Brain microvascular endothelial cell (primary cell): ENCODE data around the gene NUDT4.
"Not testable (repeated sequence)": the region's sequence is repeated elsewhere in the genome, so short reads cannot be mapped to it uniquely, and the experiment has no call there.

Experiments used
- DNase-seq: peaks from one replicate; pipeline ENCODE4 v3.0.0-alpha.2; 2020
- H3K27ac ChIP-seq: fragments of 250-450 bp; sonication (Bioruptor Pico); 2 replicates; pipeline ENCODE4 v1.5.1; 2020; ENCODE audit warnings: mild to moderate bottlenecking, moderate library complexity
- H3K27me3 ChIP-seq: fragments of 250-450 bp; sonication (Bioruptor Pico); replicated peaks from 2 replicates; pipeline ENCODE4 v1.5.1; 2020; ENCODE audit warnings: mild to moderate bottlenecking
- H3K36me3 ChIP-seq: fragments of 250-450 bp; sonication (Bioruptor Pico); replicated peaks from 2 replicates; pipeline ENCODE4 v1.5.1; 2020; ENCODE audit warnings: mild to moderate bottlenecking
- H3K4me3 ChIP-seq: 2 replicates; pipeline ENCODE4 v1.5.1; 2011; ENCODE audit warnings: low read depth, mild to moderate bottlenecking, control low read depth, low read length, moderate library complexity
- CTCF ChIP-seq: IDR thresholded peaks from 2 replicates; pipeline ENCODE4 v1.5.1; 2011; ENCODE audit warnings: low read depth, mild to moderate bottlenecking, moderate library complexity, low read length, control low read depth, inconsistent platforms; ENCODE audit errors: missing control alignments
- in situ Hi-C: cut with HindIII; loops from 2 replicates; pipeline ENCODE4 v1.10.0; 2017; ENCODE audit warnings: low sequenced_read_pairs, low pct_ligation_motif_present

Gene NUDT4

DNA sequence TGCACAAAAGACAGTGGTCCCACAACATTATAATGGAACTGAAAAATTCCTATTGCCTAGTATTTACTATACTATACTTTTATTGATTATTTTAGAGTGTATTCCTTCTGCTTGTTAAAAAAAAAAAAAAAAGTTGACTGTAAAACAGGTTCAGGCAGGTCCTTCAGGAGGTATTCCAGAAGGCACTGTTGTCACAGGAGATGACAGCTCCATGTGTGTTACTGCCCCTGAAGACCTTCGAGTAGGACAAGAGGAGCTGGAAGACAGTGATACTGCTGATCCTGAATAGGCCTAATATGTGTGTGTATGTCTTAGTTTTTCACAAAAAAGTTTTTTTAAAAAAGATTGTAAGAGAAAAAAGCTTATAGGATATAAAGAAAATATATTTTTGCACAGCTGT lies 51.7 kb downstream of the NUDT4 start:
- Histone ChIP-seq H3K27me3 (no peaks in the 10 kb centered on the region), H3K27ac (no peak overlapping the region), H3K4me3 (no peak overlapping the region), H3K36me3 (no peaks in the 10 kb centered on the region)
- TF ChIP-seq CTCF = no peak
- DNase-seq = no peak
- in situ Hi-C loops = no loop called here

- Histone ChIP-seq H3K36me3 (no peaks in the 10 kb centered on the region), H3K27me3 (no peaks in the 10 kb centered on the region), H3K4me3 (no peak overlapping the region), H3K27ac (no peak overlapping the region)
- in situ Hi-C loops = no loop called here
- DNase-seq = no peak
- TF ChIP-seq CTCF = no peak
Observed at GRCh38 chr12:93429852-93430251, 52.1 kb downstream of the NUDT4 start.

DNA sequence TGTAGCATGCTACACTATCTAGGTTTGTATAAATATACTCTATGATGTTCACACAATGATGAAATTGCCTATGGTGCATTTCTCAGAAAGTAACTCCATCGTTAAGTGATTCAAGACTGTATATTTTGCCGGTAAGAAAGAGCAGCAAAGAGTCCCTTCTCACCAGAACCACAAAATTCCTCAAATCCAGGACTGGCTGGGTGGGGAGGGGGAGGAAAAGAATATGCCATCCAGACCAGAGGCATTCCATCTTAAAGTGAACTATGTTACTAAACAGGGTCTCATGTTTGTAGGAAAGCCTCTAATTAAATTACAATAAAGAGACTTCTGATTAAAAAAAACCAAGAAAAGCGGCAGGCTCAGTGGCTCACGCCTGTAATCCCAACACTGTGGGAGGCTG lies 52.6 kb downstream of the NUDT4 start:
- no peak for DNase-seq
- Histone ChIP-seq H3K27me3 (no peaks in the 10 kb centered on the region), H3K36me3 (no peaks in the 10 kb centered on the region), H3K4me3 (no peak overlapping the region), H3K27ac (no peak overlapping the region)
- TF ChIP-seq CTCF = no peak
- in situ Hi-C loops = no loop called here

DNA sequence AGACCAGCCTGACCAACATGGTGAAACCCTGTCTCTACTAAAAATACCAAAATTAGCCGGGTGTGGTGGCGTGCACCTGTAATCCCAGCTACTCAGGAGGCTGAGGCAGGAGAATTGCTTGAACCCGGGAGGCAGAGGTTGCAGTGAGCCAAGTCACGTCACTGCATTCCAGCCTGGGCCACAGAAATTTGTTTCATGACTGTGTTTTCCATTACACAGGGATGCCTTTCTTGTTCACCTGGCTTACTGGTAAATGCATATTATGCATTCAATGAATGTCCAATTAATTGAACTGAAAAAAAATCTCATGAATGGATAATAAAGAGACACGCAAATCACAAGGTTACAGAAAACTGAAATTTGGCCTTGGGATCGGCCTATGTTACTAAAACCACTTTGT lies 54.3 kb downstream of the NUDT4 start:
- H3K27ac ChIP-seq, DNase-seq, in situ Hi-C loops, H3K27me3 ChIP-seq, H3K36me3 ChIP-seq, H3K4me3 ChIP-seq: not testable (repeated sequence)

DNA sequence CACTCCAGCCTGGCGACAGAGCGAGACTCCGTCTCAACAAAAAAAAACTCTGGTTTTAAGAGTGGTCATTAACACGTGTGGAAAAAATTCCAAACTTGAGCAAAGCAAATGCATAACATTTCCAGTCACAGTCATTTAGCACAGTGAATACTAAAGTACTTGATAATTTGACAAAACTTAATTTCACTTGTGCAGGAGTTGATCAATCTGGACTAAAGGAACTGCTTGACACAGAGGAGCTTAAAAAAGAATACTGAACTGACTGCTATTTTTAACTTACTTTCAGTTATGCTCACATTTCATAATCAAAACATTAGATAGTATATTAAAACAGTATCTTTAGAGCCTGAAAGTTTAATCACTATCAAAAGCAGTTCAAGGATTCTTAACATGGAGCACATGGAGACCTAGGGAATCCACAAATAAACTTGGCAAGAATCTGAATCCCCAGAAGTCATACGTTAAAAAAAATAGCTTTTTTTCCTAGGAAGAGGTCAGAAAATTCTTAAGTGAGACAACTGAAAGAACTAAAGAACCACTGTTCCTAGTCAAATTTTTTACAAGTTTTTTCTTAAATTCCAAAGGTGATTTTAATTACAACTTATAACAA lies 56.6 kb downstream of the NUDT4 start:
- in situ Hi-C loops = no loop called here
- Histone ChIP-seq H3K27ac (no peak overlapping the region), H3K4me3 (no peak overlapping the region), H3K36me3 (no peaks in the 10 kb centered on the region), H3K27me3 (no peaks in the 10 kb centered on the region)
- no peak for TF ChIP-seq CTCF
- no peak for DNase-seq

GRCh38 chr12:93438266-93439050 lies 60.7 kb downstream of the NUDT4 start:
- TF ChIP-seq CTCF = no peak
- Histone ChIP-seq H3K27me3 (no peaks in the 10 kb centered on the region), H3K4me3 (no peak overlapping the region), H3K27ac (no peak overlapping the region), H3K36me3 (peaks cover 5% of the 10 kb centered on the region)
- in situ Hi-C loops = no loop called here
- DNase-seq = no peak
